Parathyroid adenoma (tissue), 2 donors: ENCODE results near the gene DHX58.

Experiments used
- H2AFZ ChIP-seq: fragments of 300-600 bp; sonication (generic); one replicate; pipeline ENCODE4 v1.7.0; 2017; ENCODE audit warnings: antibody characterized with exemption, mild to moderate bottlenecking
- H3K27ac ChIP-seq: fragments of 300-600 bp; sonication (generic); one replicate; pipeline ENCODE4 v1.7.0; 2017
- H3K27me3 ChIP-seq: fragments of 300-600 bp; sonication (generic); one replicate; pipeline ENCODE4 v1.7.0; 2017; ENCODE audit warnings: low read length; ENCODE audit not compliant: control insufficient read depth, insufficient read depth
- H3K36me3 ChIP-seq: fragments of 300-600 bp; sonication (generic); one replicate; pipeline ENCODE4 v1.7.0; 2017; ENCODE audit warnings: low read length; ENCODE audit not compliant: control insufficient read depth, insufficient read depth
- H3K4me1 ChIP-seq: fragments of 300-600 bp; sonication (generic); one replicate; pipeline ENCODE4 v1.7.0; 2017; ENCODE audit warnings: control low read depth
- H3K4me2 ChIP-seq: fragments of 300-600 bp; sonication (generic); one replicate; pipeline ENCODE4 v1.7.0; 2017; ENCODE audit warnings: low read length
- H3K4me3 ChIP-seq: fragments of 300-600 bp; sonication (generic); one replicate; pipeline ENCODE4 v1.7.0; 2017; ENCODE audit warnings: low read depth, low read length
- H3K79me2 ChIP-seq: fragments of 300-600 bp; sonication (generic); one replicate; pipeline ENCODE4 v1.7.0; 2017; ENCODE audit warnings: control low read depth
- H3K9ac ChIP-seq: fragments of 300-600 bp; sonication (generic); one replicate; pipeline ENCODE4 v1.7.0; 2017; ENCODE audit warnings: mild to moderate bottlenecking
- H3K9me3 ChIP-seq: fragments of 300-600 bp; sonication (generic); one replicate; pipeline ENCODE4 v1.7.0; 2017; ENCODE audit warnings: low read length; ENCODE audit not compliant: control insufficient read depth
- TF ChIP-seq, protein P1 (sequence below): fragments of 300-600 bp; sonication (generic); IDR thresholded peaks from one replicate; pipeline ENCODE4 v1.7.0; 2017; ENCODE audit warnings: antibody characterized with exemption, mild to moderate bottlenecking
- donor health status: primary hyperparathyroidism.

DHX58 gene

DNA sequence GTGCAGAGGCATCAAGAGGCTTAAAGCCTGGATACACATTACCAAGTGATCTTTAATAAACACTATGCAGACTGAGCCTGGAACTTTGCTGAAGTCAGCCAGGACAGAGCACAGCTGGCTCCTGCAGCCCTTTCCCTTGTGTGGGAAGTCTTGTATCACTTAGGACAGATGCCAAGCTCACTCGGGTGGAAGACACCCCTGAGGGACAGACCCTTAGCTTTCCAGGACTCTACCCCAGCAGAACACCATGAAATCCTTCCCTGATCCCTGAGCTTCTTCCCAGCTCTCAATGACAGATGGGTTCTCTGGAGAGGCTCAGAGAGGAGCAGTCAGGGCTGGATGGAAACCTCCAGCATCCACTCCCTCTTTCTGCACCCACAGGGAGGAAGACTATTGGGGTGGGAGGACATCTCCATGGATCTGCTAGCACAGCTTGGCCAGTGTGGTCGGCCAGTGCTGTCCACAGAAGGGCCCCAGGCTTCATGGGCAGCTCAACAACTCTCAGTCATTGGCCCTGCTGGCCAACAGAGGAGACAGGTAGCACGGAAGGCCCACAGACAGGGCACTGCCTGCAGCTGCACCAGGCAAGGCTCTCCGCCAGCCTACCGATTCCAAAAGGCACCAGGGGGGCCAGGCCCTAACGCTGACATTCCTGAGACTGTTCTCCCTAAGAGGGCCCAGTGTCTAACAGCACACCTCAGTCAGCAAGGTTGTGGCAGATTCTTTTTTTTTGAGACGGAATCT is 26.4 kb upstream of the DHX58 start:
- no peaks in the 10 kb centered on the region for H3K9me3 ChIP-seq
- H3K9ac ChIP-seq = no peak overlapping the region
- no peaks in the 10 kb centered on the region for H3K36me3 ChIP-seq
- H3K4me1 ChIP-seq = peaks cover 15% of the 10 kb centered on the region
- H2AFZ ChIP-seq = no peak overlapping the region
- peaks cover 69% of the 10 kb centered on the region for H3K79me2 ChIP-seq
- H3K27me3 ChIP-seq = no peaks in the 10 kb centered on the region
- TF ChIP-seq, protein P1, sequence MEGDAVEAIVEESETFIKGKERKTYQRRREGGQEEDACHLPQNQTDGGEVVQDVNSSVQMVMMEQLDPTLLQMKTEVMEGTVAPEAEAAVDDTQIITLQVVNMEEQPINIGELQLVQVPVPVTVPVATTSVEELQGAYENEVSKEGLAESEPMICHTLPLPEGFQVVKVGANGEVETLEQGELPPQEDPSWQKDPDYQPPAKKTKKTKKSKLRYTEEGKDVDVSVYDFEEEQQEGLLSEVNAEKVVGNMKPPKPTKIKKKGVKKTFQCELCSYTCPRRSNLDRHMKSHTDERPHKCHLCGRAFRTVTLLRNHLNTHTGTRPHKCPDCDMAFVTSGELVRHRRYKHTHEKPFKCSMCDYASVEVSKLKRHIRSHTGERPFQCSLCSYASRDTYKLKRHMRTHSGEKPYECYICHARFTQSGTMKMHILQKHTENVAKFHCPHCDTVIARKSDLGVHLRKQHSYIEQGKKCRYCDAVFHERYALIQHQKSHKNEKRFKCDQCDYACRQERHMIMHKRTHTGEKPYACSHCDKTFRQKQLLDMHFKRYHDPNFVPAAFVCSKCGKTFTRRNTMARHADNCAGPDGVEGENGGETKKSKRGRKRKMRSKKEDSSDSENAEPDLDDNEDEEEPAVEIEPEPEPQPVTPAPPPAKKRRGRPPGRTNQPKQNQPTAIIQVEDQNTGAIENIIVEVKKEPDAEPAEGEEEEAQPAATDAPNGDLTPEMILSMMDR = no peak
- H3K4me2 ChIP-seq = no peak overlapping the region
- H3K27ac ChIP-seq = no peak overlapping the region
- no peak overlapping the region for H3K4me3 ChIP-seq

DNA sequence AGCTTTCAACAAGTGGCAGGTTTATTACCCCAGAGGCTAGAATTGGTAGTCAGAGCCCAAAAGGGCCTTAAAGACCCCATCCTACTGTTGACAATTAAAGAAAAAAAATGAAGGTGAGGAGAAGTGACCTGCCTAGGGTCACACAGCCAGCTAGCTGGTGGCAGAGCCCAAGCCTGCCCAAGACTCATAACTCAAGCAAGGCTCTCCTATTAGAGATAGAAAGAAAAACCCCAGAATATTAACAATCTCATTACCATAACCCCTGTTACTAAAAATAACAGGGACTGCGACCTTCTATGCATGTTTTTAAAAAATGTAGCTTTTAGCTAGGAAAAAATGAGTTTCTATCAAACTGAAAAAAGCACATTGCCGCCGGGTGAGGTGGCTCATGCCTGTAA is 24.1 kb upstream of the DHX58 start:
- no peak overlapping the region for H2AFZ ChIP-seq
- H3K9me3 ChIP-seq = no peaks in the 10 kb centered on the region
- no peak overlapping the region for H3K27ac ChIP-seq
- H3K79me2 ChIP-seq = peaks cover 63% of the 10 kb centered on the region
- peaks cover 18% of the 10 kb centered on the region for H3K4me1 ChIP-seq
- TF ChIP-seq, protein P1 = no peak
- H3K36me3 ChIP-seq = no peaks in the 10 kb centered on the region
- no peaks in the 10 kb centered on the region for H3K27me3 ChIP-seq
- no peak overlapping the region for H3K9ac ChIP-seq
- no peak overlapping the region for H3K4me3 ChIP-seq
- no peak overlapping the region for H3K4me2 ChIP-seq

DNA sequence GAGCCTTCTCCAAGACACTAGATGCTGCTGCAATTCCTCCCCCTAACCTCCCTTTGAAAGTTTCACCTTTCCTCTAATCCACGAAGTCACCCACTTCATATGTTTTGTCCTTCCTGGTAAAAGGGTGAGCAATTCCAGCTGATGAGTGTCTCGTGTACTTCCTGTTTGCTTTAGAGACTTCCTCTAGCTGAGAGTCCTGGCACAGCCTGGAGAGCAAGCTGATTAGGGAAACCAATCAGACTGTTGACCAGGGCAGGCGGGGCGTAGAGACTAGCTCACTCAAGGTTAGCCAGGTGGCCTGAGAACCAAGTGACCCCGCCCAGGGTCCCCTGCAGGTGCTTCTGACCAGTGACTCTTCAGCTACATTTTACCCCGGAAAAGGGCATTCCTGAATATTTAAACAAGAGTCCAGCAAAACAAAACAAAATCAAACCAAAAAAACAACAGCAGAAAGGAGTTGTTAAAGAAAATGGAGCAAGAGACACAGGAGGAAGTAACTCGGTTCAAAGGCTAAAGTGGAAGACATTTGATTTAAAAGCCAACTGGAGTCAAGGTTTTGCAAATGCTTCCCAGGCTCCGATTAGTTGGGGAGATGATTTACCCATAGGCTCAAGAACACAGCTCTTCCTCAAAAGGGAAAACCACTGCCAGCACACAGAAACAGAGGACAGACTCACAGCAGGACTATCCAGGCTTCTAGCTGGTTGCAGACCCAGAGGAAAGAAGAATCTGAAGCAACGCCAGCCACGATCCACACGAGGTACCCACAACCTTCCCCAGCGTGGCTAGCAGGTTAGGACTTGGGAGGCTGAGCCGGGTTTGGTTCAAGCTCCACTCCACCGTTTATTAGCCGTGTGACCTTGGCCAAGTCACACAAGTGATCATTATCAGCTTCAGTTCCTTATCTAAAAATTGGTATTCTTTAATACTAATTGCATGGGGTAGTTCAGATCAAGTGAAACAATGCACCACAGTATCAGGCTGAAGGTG is 23.4 kb upstream of the DHX58 start:
- H3K79me2 ChIP-seq = peaks cover 56% of the 10 kb centered on the region
- H3K27ac ChIP-seq = peak overlapping the region; percentile 15
- no peaks in the 10 kb centered on the region for H3K27me3 ChIP-seq
- H3K9ac ChIP-seq = no peak overlapping the region
- H3K9me3 ChIP-seq = no peaks in the 10 kb centered on the region
- peak overlapping the region; percentile 3 for H3K4me3 ChIP-seq
- peaks cover 18% of the 10 kb centered on the region for H3K4me1 ChIP-seq
- H3K36me3 ChIP-seq = no peaks in the 10 kb centered on the region
- no peak overlapping the region for H2AFZ ChIP-seq
- H3K4me2 ChIP-seq = peak overlapping the region; percentile 5
- TF ChIP-seq, protein P1 = no peak

DNA sequence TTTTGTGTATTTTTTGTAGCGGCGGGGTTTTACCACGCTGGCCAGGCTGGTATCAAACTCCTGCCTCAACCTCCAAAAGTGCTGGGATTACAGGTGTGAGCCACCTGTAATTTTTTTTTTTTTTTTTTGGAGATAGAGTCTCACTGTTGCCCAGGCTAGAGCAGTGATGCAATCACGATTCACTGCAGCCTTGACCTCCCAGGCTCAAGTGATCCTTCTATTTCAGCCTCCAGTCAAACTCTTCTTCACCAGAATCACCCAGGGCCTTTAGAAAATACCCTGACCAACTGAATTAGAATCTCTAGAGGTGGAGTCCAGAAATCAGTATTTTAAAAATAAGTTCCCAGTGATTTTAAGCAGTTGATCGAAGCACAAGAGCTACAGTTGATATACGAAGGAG is 22.6 kb upstream of the DHX58 start:
- peaks cover 50% of the 10 kb centered on the region for H3K79me2 ChIP-seq
- H3K4me3 ChIP-seq = no peak overlapping the region
- H3K4me1 ChIP-seq = peaks cover 22% of the 10 kb centered on the region
- H3K9ac ChIP-seq = no peak overlapping the region
- TF ChIP-seq, protein P1 = no peak
- no peaks in the 10 kb centered on the region for H3K36me3 ChIP-seq
- H3K9me3 ChIP-seq = no peaks in the 10 kb centered on the region
- no peaks in the 10 kb centered on the region for H3K27me3 ChIP-seq
- H3K4me2 ChIP-seq = peak overlapping the region; percentile 3
- no peak overlapping the region for H3K27ac ChIP-seq
- no peak overlapping the region for H2AFZ ChIP-seq
